Activated CD8-positive, alpha-beta T cell treated with anti-CD3 and anti-CD28 coated beads, Interleukin-2, amount 10 ng/mL, durations not matched to agents 7 days and 5 days (primary cell): ENCODE results near the gene SERPINE1. TPM values are rescaled to one million over a fixed set of nuclear protein-coding genes. Genes with fewer than 3 reads are reported as not detected.

Source experiments
- ATAC-seq: fragments of 150-1000 bp; cut with Tn5 transposase; one replicate; pipeline ENCODE4 v1.10.0; 2021; ENCODE audit warnings: moderate library complexity
- CTCF ChIA-PET: fragments of 350-600 bp; sonication (Branson Sonifier 250); formaldehyde crosslinking; loops from one replicate; lab custom pipeline; 2021; ENCODE audit warnings: antibody characterized with exemption; lab: Charles Lee
- POLR2A ChIA-PET: fragments of 350-600 bp; sonication (Branson Sonifier 250); formaldehyde crosslinking; loops from one replicate; lab custom pipeline; 2021; ENCODE audit warnings: antibody characterized with exemption; lab: Charles Lee
- DNase-seq: peaks from one replicate; pipeline ENCODE4 v3.0.0-alpha.2; 2020
- H3K27ac Mint-ChIP-seq: one replicate; pipeline ENCODE4 v1.8.0; 2021; ENCODE audit warnings: mild to moderate bottlenecking, mixed read lengths
- H3K27me3 Mint-ChIP-seq: one replicate; pipeline ENCODE4 v1.8.0; 2021; ENCODE audit warnings: low read depth, mixed read lengths
- H3K36me3 Mint-ChIP-seq: one replicate; pipeline ENCODE4 v1.8.0; 2021; ENCODE audit warnings: low read depth, mixed read lengths
- H3K4me1 Mint-ChIP-seq: one replicate; pipeline ENCODE4 v1.8.0; 2021; ENCODE audit warnings: low read depth, mixed read lengths
- H3K4me3 Mint-ChIP-seq: one replicate; pipeline ENCODE4 v1.8.0; 2021; ENCODE audit warnings: mild to moderate bottlenecking, mixed read lengths
- H3K9me3 Mint-ChIP-seq: one replicate; pipeline ENCODE4 v1.8.0; 2022; ENCODE audit warnings: mixed read lengths; ENCODE audit not compliant: insufficient read depth
- total RNA-seq, 2 experiments: library from RNA; stranded (reverse); gene quantifications; one replicate each; pipeline ENCODE4 v1.2.3, GENCODE V29; 2021

The SERPINE1 gene
- total RNA-seq, 2 experiments from 2014 or later = 0.47 to 0.58 TPM

GRCh38 chr7:101160910-101161309 lies 34.0 kb downstream of the SERPINE1 start:
- ChIA-PET CTCF (interaction anchor here (3.5 kb wide), 1 partner anchor 17 kb away, joined by 16 read pairs; no protein-coding TSS in a partner anchor), POLR2A (no interaction called here)
- Mint-ChIP-seq H3K36me3 (peaks cover 27% of the 10 kb centered on the region), H3K4me3 (no peak overlapping the region), H3K4me1 (peaks cover 22% of the 10 kb centered on the region), H3K27ac (no peak overlapping the region), H3K9me3 (no peaks in the 10 kb centered on the region), H3K27me3 (peaks cover 15% of the 10 kb centered on the region)
- ATAC-seq (no peak), DNase-seq (no peak)

GRCh38 chr7:101161692-101162471 lies 35.0 kb downstream of the SERPINE1 start:
- ATAC-seq = no peak
- no peaks in the 10 kb centered on the region for H3K9me3 Mint-ChIP-seq
- peak overlapping the region; percentile 59 for H3K4me3 Mint-ChIP-seq
- H3K27ac Mint-ChIP-seq = no peak overlapping the region
- no peak for DNase-seq
- H3K27me3 Mint-ChIP-seq = peaks cover 23% of the 10 kb centered on the region
- H3K4me1 Mint-ChIP-seq = peaks cover 26% of the 10 kb centered on the region
- peaks cover 24% of the 10 kb centered on the region for H3K36me3 Mint-ChIP-seq
- CTCF ChIA-PET = interaction anchor here (0.9 to 3.5 kb wide), 2 partner anchors 18 to 54 kb away, joined by 3 to 16 read pairs; no protein-coding TSS in a partner anchor
- POLR2A ChIA-PET = no interaction called here

- no peak for DNase-seq
- Mint-ChIP-seq H3K4me1 (peaks cover 28% of the 10 kb centered on the region), H3K27me3 (peaks cover 31% of the 10 kb centered on the region), H3K36me3 (peaks cover 17% of the 10 kb centered on the region), H3K27ac (no peak overlapping the region), H3K9me3 (no peaks in the 10 kb centered on the region), H3K4me3 (peak overlapping the region; percentile 59)
- ChIA-PET CTCF (interaction anchor here (0.5 to 3.5 kb wide), 5 partner anchors 19 to 169 kb away, joined by 3 to 16 read pairs (median 3); no protein-coding TSS in a partner anchor), POLR2A (interaction anchor here (0.8 kb wide), 1 partner anchor 274 kb away, joined by 3 read pairs; no protein-coding TSS in a partner anchor)
- peak; percentile 25 for ATAC-seq
Measured at GRCh38 chr7:101162551-101163278, 35.8 kb downstream of the SERPINE1 start.

- Mint-ChIP-seq H3K4me1 (peaks cover 31% of the 10 kb centered on the region), H3K36me3 (peaks cover 13% of the 10 kb centered on the region), H3K4me3 (peak overlapping the region; percentile 74), H3K27ac (no peak overlapping the region), H3K27me3 (peaks cover 39% of the 10 kb centered on the region), H3K9me3 (no peaks in the 10 kb centered on the region)
- DNase-seq = peak; percentile 66
- ChIA-PET POLR2A (interaction anchor here (0.8 kb wide), 1 partner anchor 275 kb away, joined by 3 read pairs; no protein-coding TSS in a partner anchor), CTCF (interaction anchor here (0.5 to 3.5 kb wide), 4 partner anchors 19 to 169 kb away, joined by 3 to 16 read pairs (median 4); no protein-coding TSS in a partner anchor)
- peak; percentile 41 for ATAC-seq
Measured at GRCh38 chr7:101163279-101164070, 36.6 kb downstream of the SERPINE1 start.

- peaks cover 43% of the 10 kb centered on the region for H3K27me3 Mint-ChIP-seq
- H3K36me3 Mint-ChIP-seq = peaks cover 11% of the 10 kb centered on the region
- POLR2A ChIA-PET = interaction anchor here (0.6 kb wide), 1 partner anchor 81 kb away, joined by 3 read pairs; the partner anchor contains the start of gene FIS1
- peaks cover 36% of the 10 kb centered on the region for H3K4me1 Mint-ChIP-seq
- no peaks in the 10 kb centered on the region for H3K9me3 Mint-ChIP-seq
- CTCF ChIA-PET = interaction anchor here (1.5 to 1.9 kb wide), 2 partner anchors 10 to 28 kb away, joined by 5 to 7 read pairs; no protein-coding TSS in a partner anchor
- H3K27ac Mint-ChIP-seq = no peak overlapping the region
- H3K4me3 Mint-ChIP-seq = peak overlapping the region; percentile 25
- no peak for DNase-seq
- no peak for ATAC-seq
Measured at GRCh38 chr7:101164071-101164840, 37.4 kb downstream of the SERPINE1 start.

GRCh38 chr7:101165075-101165957 lies 38.4 kb downstream of the SERPINE1 start, which contains the start of gene VGF:
Gene VGF (minus strand): TSS chr7:101165569. CDS start chr7:101164843, 726 bp downstream.
- Mint-ChIP-seq H3K27me3 (peaks cover 52% of the 10 kb centered on the region), H3K4me1 (peaks cover 47% of the 10 kb centered on the region), H3K36me3 (peaks cover 6% of the 10 kb centered on the region), H3K9me3 (no peaks in the 10 kb centered on the region), H3K27ac (peak within 1 kb of the TSS; percentile 19), H3K4me3 (peak within 1 kb of the TSS; percentile 68)
- DNase-seq (peak; percentile 95), ATAC-seq (peak; percentile 82)
- ChIA-PET POLR2A (interaction anchor here (0.6 to 0.7 kb wide), 2 partner anchors 8 to 80 kb away, joined by 3 read pairs; partner anchors contain the start of gene FIS1), CTCF (interaction anchor here (1.5 to 1.9 kb wide), 3 partner anchors 9 to 27 kb away, joined by 5 to 14 read pairs (median 7); no protein-coding TSS in a partner anchor)

- Mint-ChIP-seq H3K4me1 (peaks cover 55% of the 10 kb centered on the region), H3K9me3 (no peaks in the 10 kb centered on the region), H3K27me3 (peaks cover 60% of the 10 kb centered on the region), H3K27ac (no peak overlapping the region), H3K36me3 (peaks cover 2% of the 10 kb centered on the region), H3K4me3 (peak overlapping the region; percentile 68)
- ATAC-seq (no peak), DNase-seq (no peak)
- CTCF ChIA-PET = interaction anchor here (1.5 to 1.9 kb wide), 3 partner anchors 8 to 26 kb away, joined by 5 to 14 read pairs (median 7); no protein-coding TSS in a partner anchor
- POLR2A ChIA-PET = no interaction called here
Measured at GRCh38 chr7:101165958-101166647, 39.2 kb downstream of the SERPINE1 start.

- H3K27me3 Mint-ChIP-seq = peaks cover 65% of the 10 kb centered on the region
- ChIA-PET POLR2A (no interaction called here), CTCF (no interaction called here)
- H3K9me3 Mint-ChIP-seq = no peaks in the 10 kb centered on the region
- no peak for ATAC-seq
- H3K27ac Mint-ChIP-seq = no peak overlapping the region
- peaks cover 59% of the 10 kb centered on the region for H3K4me1 Mint-ChIP-seq
- H3K36me3 Mint-ChIP-seq = no peaks in the 10 kb centered on the region
- DNase-seq = no peak
- H3K4me3 Mint-ChIP-seq = no peak overlapping the region
Measured at GRCh38 chr7:101166648-101166908, 39.7 kb downstream of the SERPINE1 start.

- Mint-ChIP-seq H3K9me3 (no peaks in the 10 kb centered on the region), H3K4me3 (no peak overlapping the region), H3K27me3 (peaks cover 70% of the 10 kb centered on the region), H3K27ac (no peak overlapping the region), H3K36me3 (no peaks in the 10 kb centered on the region), H3K4me1 (peaks cover 64% of the 10 kb centered on the region)
- ATAC-seq (no peak), DNase-seq (no peak)
- CTCF ChIA-PET = no interaction called here
- POLR2A ChIA-PET = no interaction called here
Measured at GRCh38 chr7:101166909-101167644, 40.2 kb downstream of the SERPINE1 start.
